ENCODE data around the gene SOHLH1.

DNA sequence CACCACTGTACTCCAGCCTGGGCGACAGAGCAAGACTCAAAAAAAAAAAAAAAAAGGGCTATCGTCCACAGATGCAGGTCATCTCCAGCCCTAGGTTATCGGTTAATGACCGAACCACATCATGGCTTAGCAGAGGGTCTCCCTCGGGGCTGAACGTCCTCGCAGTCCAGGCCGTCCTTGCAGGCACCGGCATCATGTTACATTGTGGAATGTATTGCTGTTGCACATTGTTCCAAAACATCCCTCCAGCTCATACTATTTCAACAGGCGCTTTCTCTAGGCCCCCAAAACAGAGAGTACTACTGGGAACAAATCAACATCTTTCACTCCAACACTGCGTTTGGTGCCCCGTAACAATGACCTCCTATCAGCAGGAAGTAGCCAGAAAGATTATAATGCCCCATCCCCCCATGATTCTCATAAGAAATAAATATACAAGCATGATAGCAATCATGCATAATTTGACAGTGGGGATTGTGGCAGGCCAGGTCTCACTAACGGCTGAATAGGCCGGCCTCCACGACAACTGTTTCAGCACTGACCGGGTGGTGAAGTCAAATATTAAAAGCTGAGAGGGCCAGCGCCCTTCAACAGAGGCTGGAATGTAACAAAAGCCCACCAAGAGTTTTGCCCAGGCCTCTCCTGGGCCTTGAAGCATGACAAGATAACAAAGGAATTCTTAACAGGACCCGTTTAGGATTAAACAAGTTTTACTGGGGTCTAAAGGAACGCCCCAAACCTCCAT lies 37.3 kb downstream of the SOHLH1 start:
- no peak for TF ChIP-seq EZH2phosphoT487 (IDR thresholded peaks at IDR 0.05)
- TF ChIP-seq, protein P1, sequence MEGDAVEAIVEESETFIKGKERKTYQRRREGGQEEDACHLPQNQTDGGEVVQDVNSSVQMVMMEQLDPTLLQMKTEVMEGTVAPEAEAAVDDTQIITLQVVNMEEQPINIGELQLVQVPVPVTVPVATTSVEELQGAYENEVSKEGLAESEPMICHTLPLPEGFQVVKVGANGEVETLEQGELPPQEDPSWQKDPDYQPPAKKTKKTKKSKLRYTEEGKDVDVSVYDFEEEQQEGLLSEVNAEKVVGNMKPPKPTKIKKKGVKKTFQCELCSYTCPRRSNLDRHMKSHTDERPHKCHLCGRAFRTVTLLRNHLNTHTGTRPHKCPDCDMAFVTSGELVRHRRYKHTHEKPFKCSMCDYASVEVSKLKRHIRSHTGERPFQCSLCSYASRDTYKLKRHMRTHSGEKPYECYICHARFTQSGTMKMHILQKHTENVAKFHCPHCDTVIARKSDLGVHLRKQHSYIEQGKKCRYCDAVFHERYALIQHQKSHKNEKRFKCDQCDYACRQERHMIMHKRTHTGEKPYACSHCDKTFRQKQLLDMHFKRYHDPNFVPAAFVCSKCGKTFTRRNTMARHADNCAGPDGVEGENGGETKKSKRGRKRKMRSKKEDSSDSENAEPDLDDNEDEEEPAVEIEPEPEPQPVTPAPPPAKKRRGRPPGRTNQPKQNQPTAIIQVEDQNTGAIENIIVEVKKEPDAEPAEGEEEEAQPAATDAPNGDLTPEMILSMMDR (IDR thresholded peaks at IDR 0.05), result no peak
